Measurements from ENCODE around the gene RYR1.

GRCh38 chr19:38544569-38545315 is 111.3 kb downstream of the RYR1 start:
- TF ChIP-seq CTCF (IDR thresholded peaks at IDR 0.05; ENCODE audit: insufficient read depth, low read length, poor library complexity, severe bottlenecking) (no peak), EZH2phosphoT487 (conservative IDR thresholded peaks at IDR 0.05; ENCODE audit: low read length) (no peak)

Measured in SU-DHL-6 (cell line).